Raji (cell line): ENCODE data around the gene DCDC2.

Experiments
- POLR2A ChIP-seq: IDR thresholded peaks from 2 replicates; pipeline ENCODE4 v1.6.1; 2011; ENCODE audit warnings: low read depth, low read length, control low read depth; ENCODE audit not compliant: insufficient read depth

The DCDC2 gene

GRCh38 chr6:24197892-24198291 lies 160.0 kb downstream of the DCDC2 start:
- no peak for TF ChIP-seq POLR2A

DNA sequence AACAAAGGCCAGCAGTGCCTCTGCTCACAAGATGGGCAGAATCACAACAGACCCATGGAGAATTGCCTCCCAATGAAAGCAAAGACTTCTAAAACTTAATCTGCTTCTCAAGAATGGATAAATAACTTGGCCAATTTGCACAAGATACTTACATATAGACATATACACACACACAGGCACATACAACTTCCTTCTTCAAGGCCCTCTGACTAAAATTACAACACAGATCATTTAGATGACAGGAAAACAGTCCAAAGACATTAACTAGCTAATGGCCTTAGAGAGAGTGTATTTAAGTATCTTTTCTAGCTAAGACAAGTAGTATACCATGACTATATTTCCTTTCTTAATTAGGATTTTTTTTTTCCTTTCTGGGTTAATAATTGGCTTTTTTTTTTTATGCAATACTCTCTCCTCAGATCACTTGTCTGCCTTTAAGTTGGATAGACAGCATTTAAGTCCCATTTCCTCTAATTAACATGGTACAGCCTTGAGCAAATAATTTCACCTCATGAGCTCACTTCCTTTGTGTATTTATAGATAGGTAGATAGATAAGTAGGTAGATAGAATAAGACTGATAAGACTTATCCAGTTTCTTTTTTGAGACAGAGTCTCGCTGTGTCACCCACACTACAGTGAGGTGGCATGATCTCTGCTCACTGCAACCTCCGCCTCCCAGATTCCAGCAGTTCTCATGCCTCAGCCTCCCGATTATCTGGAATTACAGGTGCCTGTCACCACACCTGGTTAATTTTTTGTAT lies 161.8 kb downstream of the DCDC2 start:
- TF ChIP-seq POLR2A, result no peak

- TF ChIP-seq POLR2A, result no peak
Measured at GRCh38 chr6:24194978-24195700, 162.7 kb downstream of the DCDC2 start.

GRCh38 chr6:24193364-24193763 lies 164.5 kb downstream of the DCDC2 start:
- TF ChIP-seq POLR2A, result no peak

GRCh38 chr6:24191346-24191745 lies 166.5 kb downstream of the DCDC2 start:
- TF ChIP-seq POLR2A, result no peak

- no peak for TF ChIP-seq POLR2A
Measured at GRCh38 chr6:24188578-24189080, 169.2 kb downstream of the DCDC2 start.

DNA sequence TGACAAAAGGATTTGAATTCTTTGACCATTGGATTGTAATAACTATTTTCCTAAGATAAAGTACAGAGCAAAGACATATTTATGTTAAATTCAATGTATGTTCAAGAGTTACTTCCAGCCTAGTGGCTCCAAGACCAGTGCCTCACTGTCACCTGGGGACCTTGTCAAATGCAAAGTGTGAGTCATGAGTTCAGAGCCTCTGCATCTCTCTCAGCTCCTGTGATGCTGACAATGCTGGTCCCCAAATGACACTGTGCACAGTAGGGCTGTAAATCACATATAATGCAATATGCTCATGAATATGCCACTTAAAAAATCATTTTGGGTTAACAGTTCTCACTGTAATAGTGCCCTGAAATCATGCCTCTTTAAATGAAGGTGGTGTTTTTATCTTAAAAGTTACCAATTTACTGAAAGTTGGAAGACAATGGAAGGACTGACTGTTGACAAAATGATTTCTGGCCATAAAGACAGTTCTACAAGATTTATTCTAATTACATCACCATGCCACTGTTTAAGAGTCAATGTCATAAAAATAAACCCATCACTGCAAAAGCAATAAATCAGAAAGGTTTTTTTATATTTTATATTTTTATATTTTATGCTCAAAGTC lies 169.8 kb downstream of the DCDC2 start:
- TF ChIP-seq POLR2A, result no peak

DNA sequence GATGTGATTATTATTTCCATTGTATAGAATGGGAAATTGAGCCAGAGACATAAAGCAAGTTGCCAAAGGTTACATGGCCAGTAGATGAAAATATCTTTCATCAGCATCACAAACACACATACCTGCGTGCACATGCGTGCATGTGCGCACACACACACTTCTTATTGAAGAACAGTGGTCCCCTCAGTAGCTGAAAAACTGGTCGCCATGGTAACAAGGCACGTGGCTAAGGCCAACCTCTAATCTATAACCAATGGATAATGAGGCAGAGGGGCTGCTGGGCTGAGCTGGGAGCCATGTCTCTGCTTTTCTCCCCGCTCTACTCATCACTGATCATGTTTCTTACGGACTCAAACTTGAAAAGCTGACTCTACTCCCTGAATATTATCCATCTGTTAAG lies 171.5 kb downstream of the DCDC2 start:
- TF ChIP-seq POLR2A, result no peak

DNA sequence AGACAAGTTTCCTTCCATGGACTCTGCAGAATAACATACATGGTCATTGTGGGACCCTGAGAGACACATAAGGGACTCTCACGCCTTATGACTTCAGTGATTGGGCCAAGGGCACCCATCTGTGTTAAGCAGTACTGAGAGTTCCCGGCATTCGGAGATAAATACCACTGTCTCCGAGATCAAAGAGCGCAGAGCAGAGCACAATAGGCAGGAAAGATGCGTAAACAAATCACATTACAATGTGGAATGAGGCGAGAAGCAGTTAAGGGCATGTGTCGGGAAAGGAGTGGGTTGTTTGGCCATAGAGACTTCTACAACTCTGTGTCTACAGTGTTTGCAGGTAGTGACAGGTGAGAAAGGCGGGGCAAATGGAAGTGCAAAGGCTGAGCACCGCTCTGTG lies 174.3 kb downstream of the DCDC2 start:
- no peak for TF ChIP-seq POLR2A

DNA sequence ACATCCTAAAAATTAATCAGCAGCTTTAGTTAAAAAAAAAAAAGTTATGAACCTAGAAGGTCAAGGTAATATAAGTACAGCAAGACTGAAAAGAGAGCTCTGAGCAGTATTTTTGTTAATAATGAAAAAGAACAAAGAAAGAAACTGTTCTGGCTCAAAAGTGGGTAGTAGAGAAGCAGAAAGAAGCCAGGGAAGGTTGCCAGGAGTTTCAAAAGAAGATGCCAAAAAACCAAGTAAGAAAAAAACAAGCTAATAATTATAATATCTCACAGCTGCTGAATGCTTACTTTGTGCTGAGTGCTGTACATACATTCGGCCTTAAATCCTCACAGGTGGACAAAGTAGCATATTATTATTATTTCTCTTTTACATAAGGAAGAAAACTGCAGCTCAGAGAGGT lies 200.0 kb downstream of the DCDC2 start:
- TF ChIP-seq POLR2A, result no peak

DNA sequence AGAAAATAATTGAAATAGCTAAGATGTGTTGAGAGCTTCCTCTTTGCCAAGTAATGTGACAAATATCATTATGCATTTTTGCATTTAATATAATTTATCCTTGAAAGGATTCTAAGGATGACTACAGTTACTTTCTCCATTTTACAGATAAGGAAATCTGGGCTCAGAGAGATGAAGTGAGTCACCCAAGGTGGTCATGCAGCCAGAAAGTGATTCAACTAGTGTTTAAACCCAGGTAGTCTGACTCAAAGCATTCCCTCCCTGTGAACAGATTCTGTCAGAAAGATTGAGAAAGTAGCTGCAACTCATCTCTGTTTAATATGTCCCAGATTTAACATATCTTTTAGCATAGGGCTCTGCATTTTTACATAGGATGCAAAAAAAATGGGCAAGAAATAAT lies 203.7 kb downstream of the DCDC2 start:
- TF ChIP-seq POLR2A, result no peak

GRCh38 chr6:24152014-24152413 lies 205.8 kb downstream of the DCDC2 start:
- no peak for TF ChIP-seq POLR2A

DNA sequence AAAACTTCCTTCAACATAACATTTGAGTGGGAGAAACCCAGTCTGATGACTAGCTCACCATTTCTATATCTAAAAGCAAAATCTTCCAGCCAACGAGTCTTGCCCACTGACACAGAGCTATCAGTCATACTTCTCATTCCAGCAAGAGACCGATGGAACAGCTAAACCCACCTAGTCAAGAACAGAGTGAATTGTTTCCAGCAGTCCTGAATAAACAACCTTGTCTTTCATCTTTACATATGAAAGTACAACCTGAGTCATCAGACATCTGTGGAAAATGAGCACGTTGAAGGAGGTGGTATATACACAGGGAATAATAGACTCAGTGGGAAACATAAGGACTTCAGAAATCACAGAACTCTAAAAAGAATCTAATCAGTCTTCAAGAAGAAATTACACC lies 208.0 kb downstream of the DCDC2 start:
- no peak for TF ChIP-seq POLR2A

GRCh38 chr6:24149296-24149695 lies 208.6 kb downstream of the DCDC2 start:
- no peak for TF ChIP-seq POLR2A

GRCh38 chr6:24148684-24149083 lies 209.2 kb downstream of the DCDC2 start:
- no peak for TF ChIP-seq POLR2A

GRCh38 chr6:24148154-24148570 lies 209.7 kb downstream of the DCDC2 start:
- TF ChIP-seq POLR2A, result no peak
